ENCODE data around the gene CD151. TPM values are rescaled to one million over a fixed set of nuclear protein-coding genes. Genes with fewer than 3 reads are reported as not detected.

CD151 gene
- total and polyA plus RNA-seq, 4 donors, result 182 to 556 (median 399) TPM

GRCh38 chr11:848380-848931 is 15.7 kb downstream of the CD151 start:
- peak; percentile 68 for TF ChIP-seq CTCF (IDR thresholded peaks at IDR 0.05; ENCODE audit: control extremely low read depth, extremely low read depth)
- Histone ChIP-seq H3K4me3 (no peak overlapping the region), H3K27ac (ENCODE audit: low read depth in 1 of 2, low read length in 1 of 2) (no peak overlapping the region), H3K4me1 (ENCODE audit: control insufficient read depth in 5 of 5, insufficient read depth in 5 of 5, low read length in 5 of 5) (peaks cover 0 to 53% (median 32%) of the 10 kb centered on the region in 5 donors), H3K36me3 (ENCODE audit: control insufficient read depth in 4 of 4, insufficient read depth in 4 of 4, low read length in 4 of 4) (peaks cover 0 to 20% (median 0%) of the 10 kb centered on the region in 4 donors), H3K9me3 (ENCODE audit: control insufficient read depth in 4 of 4, insufficient read depth in 3 of 4, low read length in 3 of 4) (no peaks in the 10 kb centered on the region), H3K27me3 (ENCODE audit: control insufficient read depth in 3 of 3, insufficient read depth in 3 of 3, low read length in 2 of 3) (no peaks in the 10 kb centered on the region), H3K9ac (ENCODE audit: insufficient read depth in 1 of 2, low read length in 2 of 2) (no peak overlapping the region)
- DNase-seq (no peak), ATAC-seq (ENCODE audit: insufficient read depth, low FRiP score) (no peak)
- WGBS, 2 donors, result 23 to 34% methylated on average over 14 of the region's 14 CpGs

GRCh38 chr11:849104-849824 is 16.5 kb downstream of the CD151 start:
- WGBS, 2 donors, result 6% methylated on average over 37 to 71 of the region's 71 CpGs
- TF ChIP-seq CTCF (IDR thresholded peaks at IDR 0.05; ENCODE audit: control extremely low read depth, extremely low read depth), result no peak

GRCh38 chr11:849951-850774 is 17.4 kb downstream of the CD151 start:
- Histone ChIP-seq H3K36me3 (ENCODE audit: control insufficient read depth in 4 of 4, insufficient read depth in 4 of 4, low read length in 4 of 4) (peaks cover 0 to 31% (median 0%) of the 10 kb centered on the region in 4 donors), H3K27me3 (ENCODE audit: control insufficient read depth in 3 of 3, insufficient read depth in 3 of 3, low read length in 2 of 3) (no peaks in the 10 kb centered on the region), H3K27ac (ENCODE audit: low read depth in 1 of 2, low read length in 1 of 2) (no peak overlapping the region), H3K9me3 (ENCODE audit: control insufficient read depth in 4 of 4, insufficient read depth in 3 of 4, low read length in 3 of 4) (no peaks in the 10 kb centered on the region), H3K4me1 (ENCODE audit: control insufficient read depth in 5 of 5, insufficient read depth in 5 of 5, low read length in 5 of 5) (peaks cover 0 to 45% (median 25%) of the 10 kb centered on the region in 5 donors), H3K4me3 (no peak overlapping the region), H3K9ac (ENCODE audit: insufficient read depth in 1 of 2, low read length in 2 of 2) (no peak overlapping the region)
- TF ChIP-seq CTCF (IDR thresholded peaks at IDR 0.05; ENCODE audit: control extremely low read depth, extremely low read depth), result no peak
- DNase-seq, result no peak
- 37 to 40% methylated on average over 91 to 97 of the region's 97 CpGs for WGBS, 2 donors
- no peak for ATAC-seq (ENCODE audit: insufficient read depth, low FRiP score)

More at GRCh38 chr11:849104-849824, 16.5 kb downstream of the CD151 start:
- Histone ChIP-seq H3K27ac (ENCODE audit: low read depth in 1 of 2, low read length in 1 of 2) (no peak overlapping the region), H3K9ac (ENCODE audit: insufficient read depth in 1 of 2, low read length in 2 of 2) (no peak overlapping the region), H3K36me3 (ENCODE audit: control insufficient read depth in 4 of 4, insufficient read depth in 4 of 4, low read length in 4 of 4) (peaks cover 0 to 25% (median 0%) of the 10 kb centered on the region in 4 donors), H3K4me1 (ENCODE audit: control insufficient read depth in 5 of 5, insufficient read depth in 5 of 5, low read length in 5 of 5) (peaks cover 0 to 46% (median 29%) of the 10 kb centered on the region in 5 donors), H3K27me3 (ENCODE audit: control insufficient read depth in 3 of 3, insufficient read depth in 3 of 3, low read length in 2 of 3) (no peaks in the 10 kb centered on the region), H3K4me3 (no peak overlapping the region), H3K9me3 (ENCODE audit: control insufficient read depth in 4 of 4, insufficient read depth in 3 of 4, low read length in 3 of 4) (no peaks in the 10 kb centered on the region)
- ATAC-seq (ENCODE audit: insufficient read depth, low FRiP score), result no peak
- DNase-seq, result peak in 2 of 3 donors; percentile 70 to 71

Data from lung (tissue), 12 donors.